NCI-H1092 treated with DMSO at 0.1 percent for 48 hours (cell line): ENCODE data around the gene RASIP1.
"Not testable (repeated sequence)": the region's sequence is repeated elsewhere in the genome, so short reads cannot be mapped to it uniquely, and the experiment has no call there.

Experiments
- DNase-seq: peaks from one replicate; lab custom pipeline; 2025; lab: John Stamatoyannopoulos, UW

The RASIP1 gene

GRCh38 chr19:48740164-48740972 is at the start of gene RASIP1:
TSS of gene RASIP1 (minus strand) at chr19:48740610. CDS start at chr19:48740282, 328 bp downstream.
- DNase-seq: no peak

GRCh38 chr19:48787331-48787730 is 46.9 kb upstream of the RASIP1 start:
- DNase-seq: not testable (repeated sequence)

- DNase-seq: not testable (repeated sequence)
Observed at GRCh38 chr19:48786422-48786821, 46.0 kb upstream of the RASIP1 start.

- no peak for DNase-seq
Observed at GRCh38 chr19:48784527-48784926, 44.1 kb upstream of the RASIP1 start.

- no peak for DNase-seq
Observed at GRCh38 chr19:48780631-48781391, 40.4 kb upstream of the RASIP1 start.

- DNase-seq: no peak
Observed at GRCh38 chr19:48779636-48780035, 39.2 kb upstream of the RASIP1 start.

GRCh38 chr19:48777720-48778119 is 37.3 kb upstream of the RASIP1 start:
- DNase-seq: no peak

GRCh38 chr19:48777139-48777538 is 36.7 kb upstream of the RASIP1 start:
- no peak for DNase-seq

- DNase-seq: no peak
Observed at GRCh38 chr19:48772503-48772953, 32.1 kb upstream of the RASIP1 start.

GRCh38 chr19:48770734-48771472 is 30.5 kb upstream of the RASIP1 start:
- DNase-seq: no peak

- DNase-seq: no peak
Observed at GRCh38 chr19:48770266-48770665, 29.9 kb upstream of the RASIP1 start.

GRCh38 chr19:48768994-48769713 is 28.7 kb upstream of the RASIP1 start:
- no peak for DNase-seq

- DNase-seq: not testable (repeated sequence)
Observed at GRCh38 chr19:48768171-48768753, 27.9 kb upstream of the RASIP1 start.

GRCh38 chr19:48765816-48766215 is 25.4 kb upstream of the RASIP1 start:
- DNase-seq: not testable (repeated sequence)

GRCh38 chr19:48760504-48761205 is 20.2 kb upstream of the RASIP1 start:
- no peak for DNase-seq

GRCh38 chr19:48757741-48758144 is 17.3 kb upstream of the RASIP1 start:
- DNase-seq: no peak

GRCh38 chr19:48757089-48757675 is 16.8 kb upstream of the RASIP1 start:
- no peak for DNase-seq

- DNase-seq: no peak
Observed at GRCh38 chr19:48756686-48757085, 16.3 kb upstream of the RASIP1 start.

- no peak for DNase-seq
Observed at GRCh38 chr19:48756212-48756611, 15.8 kb upstream of the RASIP1 start.

GRCh38 chr19:48755787-48756186 is 15.4 kb upstream of the RASIP1 start:
- no peak for DNase-seq
